ENCODE data around the gene ZMPSTE24.

The ZMPSTE24 gene

DNA sequence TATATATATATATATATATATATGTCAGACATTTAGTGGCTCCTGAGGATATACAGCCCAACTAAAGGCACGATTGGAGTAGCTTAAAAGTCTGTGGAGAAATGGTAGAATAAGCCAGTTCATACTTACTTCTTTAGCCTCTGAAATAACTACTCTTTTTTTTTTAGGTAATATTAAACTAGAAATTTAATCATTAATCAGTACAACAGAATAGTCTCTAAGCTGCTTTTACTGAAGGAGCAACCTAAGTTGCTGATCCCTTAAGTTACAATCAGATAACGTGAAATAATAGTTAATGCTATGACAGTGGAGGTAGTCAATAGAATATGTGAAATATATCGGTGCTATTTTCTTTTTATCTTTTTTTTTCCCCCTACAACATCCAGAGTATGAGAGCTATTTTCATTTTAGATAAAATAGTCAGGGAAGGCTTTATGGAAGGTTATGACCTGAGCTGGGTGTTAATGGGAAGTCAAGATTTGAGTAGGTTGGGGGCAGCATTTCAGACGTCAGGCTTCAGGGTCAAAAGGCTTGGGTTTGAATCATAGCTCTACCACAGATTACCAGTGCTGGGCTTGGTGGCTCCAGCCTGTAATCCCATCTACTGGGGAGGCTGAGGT is 15.6 kb downstream of the ZMPSTE24 start:
- no peak for ATAC-seq
- TF ChIP-seq RARB (CRISPR knock-in tag; IDR thresholded peaks at IDR 0.05) (no peak), ARNTL (CRISPR knock-in tag; IDR thresholded peaks at IDR 0.05; ENCODE audit: borderline replicate concordance, low read depth) (no peak), ISL1 (CRISPR knock-in tag; IDR thresholded peaks at IDR 0.05) (no peak), SNAI2 (CRISPR knock-in tag; IDR thresholded peaks at IDR 0.05) (no peak), ZNF565 (CRISPR knock-in tag; conservative IDR thresholded peaks at IDR 0.05; ENCODE audit: low read depth) (no peak), ZNF8 (CRISPR knock-in tag; IDR thresholded peaks at IDR 0.05) (no peak), GLIS3 (CRISPR knock-in tag; IDR thresholded peaks at IDR 0.05) (no peak), ZFP30 (CRISPR knock-in tag; IDR thresholded peaks at IDR 0.05) (no peak), TCF4 (CRISPR knock-in tag; IDR thresholded peaks at IDR 0.05; ENCODE audit: borderline replicate concordance) (no peak), ZNF70 (CRISPR knock-in tag; IDR thresholded peaks at IDR 0.05) (no peak), BACH2 (CRISPR knock-in tag; IDR thresholded peaks at IDR 0.05; ENCODE audit: borderline replicate concordance) (no peak), CSDC2 (CRISPR knock-in tag; IDR thresholded peaks at IDR 0.05) (no peak), PPARA (CRISPR knock-in tag; IDR thresholded peaks at IDR 0.05; ENCODE audit: borderline replicate concordance) (no peak), ZC3H10 (CRISPR knock-in tag; IDR thresholded peaks at IDR 0.05) (no peak), ZFP3 (CRISPR knock-in tag; IDR thresholded peaks at IDR 0.05) (no peak), TOX (CRISPR knock-in tag; IDR thresholded peaks at IDR 0.05; ENCODE audit: borderline replicate concordance) (no peak), ESRRG (CRISPR knock-in tag; IDR thresholded peaks at IDR 0.05) (no peak)
- TF ChIP-seq, protein P1, sequence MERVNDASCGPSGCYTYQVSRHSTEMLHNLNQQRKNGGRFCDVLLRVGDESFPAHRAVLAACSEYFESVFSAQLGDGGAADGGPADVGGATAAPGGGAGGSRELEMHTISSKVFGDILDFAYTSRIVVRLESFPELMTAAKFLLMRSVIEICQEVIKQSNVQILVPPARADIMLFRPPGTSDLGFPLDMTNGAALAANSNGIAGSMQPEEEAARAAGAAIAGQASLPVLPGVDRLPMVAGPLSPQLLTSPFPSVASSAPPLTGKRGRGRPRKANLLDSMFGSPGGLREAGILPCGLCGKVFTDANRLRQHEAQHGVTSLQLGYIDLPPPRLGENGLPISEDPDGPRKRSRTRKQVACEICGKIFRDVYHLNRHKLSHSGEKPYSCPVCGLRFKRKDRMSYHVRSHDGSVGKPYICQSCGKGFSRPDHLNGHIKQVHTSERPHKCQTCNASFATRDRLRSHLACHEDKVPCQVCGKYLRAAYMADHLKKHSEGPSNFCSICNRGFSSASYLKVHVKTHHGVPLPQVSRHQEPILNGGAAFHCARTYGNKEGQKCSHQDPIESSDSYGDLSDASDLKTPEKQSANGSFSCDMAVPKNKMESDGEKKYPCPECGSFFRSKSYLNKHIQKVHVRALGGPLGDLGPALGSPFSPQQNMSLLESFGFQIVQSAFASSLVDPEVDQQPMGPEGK (CRISPR knock-in tag; IDR thresholded peaks at IDR 0.05; ENCODE audit: borderline replicate concordance), result no peak
- TF ChIP-seq, protein P2, sequence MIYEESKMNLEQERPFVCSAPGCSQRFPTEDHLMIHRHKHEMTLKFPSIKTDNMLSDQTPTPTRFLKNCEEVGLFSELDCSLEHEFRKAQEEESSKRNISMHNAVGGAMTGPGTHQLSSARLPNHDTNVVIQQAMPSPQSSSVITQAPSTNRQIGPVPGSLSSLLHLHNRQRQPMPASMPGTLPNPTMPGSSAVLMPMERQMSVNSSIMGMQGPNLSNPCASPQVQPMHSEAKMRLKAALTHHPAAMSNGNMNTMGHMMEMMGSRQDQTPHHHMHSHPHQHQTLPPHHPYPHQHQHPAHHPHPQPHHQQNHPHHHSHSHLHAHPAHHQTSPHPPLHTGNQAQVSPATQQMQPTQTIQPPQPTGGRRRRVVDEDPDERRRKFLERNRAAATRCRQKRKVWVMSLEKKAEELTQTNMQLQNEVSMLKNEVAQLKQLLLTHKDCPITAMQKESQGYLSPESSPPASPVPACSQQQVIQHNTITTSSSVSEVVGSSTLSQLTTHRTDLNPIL (CRISPR knock-in tag; IDR thresholded peaks at IDR 0.05; ENCODE audit: low read depth), result no peak
- TF ChIP-seq, protein P3, sequence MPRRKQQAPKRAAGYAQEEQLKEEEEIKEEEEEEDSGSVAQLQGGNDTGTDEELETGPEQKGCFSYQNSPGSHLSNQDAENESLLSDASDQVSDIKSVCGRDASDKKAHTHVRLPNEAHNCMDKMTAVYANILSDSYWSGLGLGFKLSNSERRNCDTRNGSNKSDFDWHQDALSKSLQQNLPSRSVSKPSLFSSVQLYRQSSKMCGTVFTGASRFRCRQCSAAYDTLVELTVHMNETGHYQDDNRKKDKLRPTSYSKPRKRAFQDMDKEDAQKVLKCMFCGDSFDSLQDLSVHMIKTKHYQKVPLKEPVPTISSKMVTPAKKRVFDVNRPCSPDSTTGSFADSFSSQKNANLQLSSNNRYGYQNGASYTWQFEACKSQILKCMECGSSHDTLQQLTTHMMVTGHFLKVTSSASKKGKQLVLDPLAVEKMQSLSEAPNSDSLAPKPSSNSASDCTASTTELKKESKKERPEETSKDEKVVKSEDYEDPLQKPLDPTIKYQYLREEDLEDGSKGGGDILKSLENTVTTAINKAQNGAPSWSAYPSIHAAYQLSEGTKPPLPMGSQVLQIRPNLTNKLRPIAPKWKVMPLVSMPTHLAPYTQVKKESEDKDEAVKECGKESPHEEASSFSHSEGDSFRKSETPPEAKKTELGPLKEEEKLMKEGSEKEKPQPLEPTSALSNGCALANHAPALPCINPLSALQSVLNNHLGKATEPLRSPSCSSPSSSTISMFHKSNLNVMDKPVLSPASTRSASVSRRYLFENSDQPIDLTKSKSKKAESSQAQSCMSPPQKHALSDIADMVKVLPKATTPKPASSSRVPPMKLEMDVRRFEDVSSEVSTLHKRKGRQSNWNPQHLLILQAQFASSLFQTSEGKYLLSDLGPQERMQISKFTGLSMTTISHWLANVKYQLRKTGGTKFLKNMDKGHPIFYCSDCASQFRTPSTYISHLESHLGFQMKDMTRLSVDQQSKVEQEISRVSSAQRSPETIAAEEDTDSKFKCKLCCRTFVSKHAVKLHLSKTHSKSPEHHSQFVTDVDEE (CRISPR knock-in tag; IDR thresholded peaks at IDR 0.05), result no peak

DNA sequence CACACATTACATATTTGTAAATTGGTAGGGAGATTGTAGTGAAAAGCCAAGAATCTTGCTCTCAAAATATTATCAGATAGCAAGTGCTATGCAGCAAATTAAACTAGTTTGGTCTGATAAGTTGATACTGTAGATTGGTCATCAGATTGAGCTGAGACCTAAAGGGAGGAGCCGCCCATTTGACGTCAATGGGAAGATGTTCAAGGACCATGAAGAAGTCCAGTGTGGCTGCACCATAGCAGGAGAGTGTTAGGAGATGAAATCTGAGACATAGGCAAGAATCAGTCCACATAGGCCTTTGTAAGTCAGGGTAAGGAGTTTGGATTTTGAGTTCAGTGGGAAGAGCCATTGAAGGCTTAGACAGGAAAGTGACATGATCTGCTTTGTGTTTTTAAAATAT is 16.3 kb downstream of the ZMPSTE24 start:
- no peak for ATAC-seq
- TF ChIP-seq ZFP3 (CRISPR knock-in tag; IDR thresholded peaks at IDR 0.05) (no peak), OSR1 (CRISPR knock-in tag; IDR thresholded peaks at IDR 0.05) (no peak), ISL1 (CRISPR knock-in tag; IDR thresholded peaks at IDR 0.05) (no peak)
- TF ChIP-seq, protein P2 (CRISPR knock-in tag; IDR thresholded peaks at IDR 0.05; ENCODE audit: low read depth), result no peak

DNA sequence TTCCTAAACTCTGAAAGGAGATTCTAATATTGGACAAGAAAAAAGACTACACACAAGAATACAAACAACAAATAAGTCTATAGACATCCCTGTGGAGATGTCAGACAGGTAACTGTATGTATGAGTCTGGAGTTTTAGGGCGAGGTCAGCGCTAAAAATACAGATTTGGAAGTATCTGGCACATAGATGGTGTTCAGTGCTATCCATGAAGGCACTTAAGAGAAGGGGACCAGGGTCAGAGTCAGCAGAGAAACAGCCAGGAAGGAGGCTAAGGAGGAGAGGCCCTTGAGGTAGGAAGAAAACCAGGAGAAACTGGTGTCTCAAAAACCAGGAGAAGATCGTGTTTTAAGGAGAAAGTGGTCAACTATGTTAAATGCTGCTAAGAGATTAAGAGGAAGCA is 18.1 kb downstream of the ZMPSTE24 start:
- TF ChIP-seq, protein P3 (CRISPR knock-in tag; IDR thresholded peaks at IDR 0.05), result no peak
- no peak for TF ChIP-seq ARNTL (CRISPR knock-in tag; IDR thresholded peaks at IDR 0.05; ENCODE audit: borderline replicate concordance, low read depth)
- TF ChIP-seq ZFP3 (CRISPR knock-in tag; IDR thresholded peaks at IDR 0.05), result no peak
- TF ChIP-seq ZC3H10 (CRISPR knock-in tag; IDR thresholded peaks at IDR 0.05), result no peak
- TF ChIP-seq OSR1 (CRISPR knock-in tag; IDR thresholded peaks at IDR 0.05), result no peak
- no peak for TF ChIP-seq ZNF70 (CRISPR knock-in tag; IDR thresholded peaks at IDR 0.05)
- TF ChIP-seq TCF4 (CRISPR knock-in tag; IDR thresholded peaks at IDR 0.05; ENCODE audit: borderline replicate concordance), result no peak
- TF ChIP-seq SNAI2 (CRISPR knock-in tag; IDR thresholded peaks at IDR 0.05), result no peak
- TF ChIP-seq TOX (CRISPR knock-in tag; IDR thresholded peaks at IDR 0.05; ENCODE audit: borderline replicate concordance), result no peak
- no peak for TF ChIP-seq ZNF565 (CRISPR knock-in tag; conservative IDR thresholded peaks at IDR 0.05; ENCODE audit: low read depth)
- TF ChIP-seq CSDC2 (CRISPR knock-in tag; IDR thresholded peaks at IDR 0.05), result no peak
- TF ChIP-seq, protein P2 (CRISPR knock-in tag; IDR thresholded peaks at IDR 0.05; ENCODE audit: low read depth), result no peak
- TF ChIP-seq, protein P4, sequence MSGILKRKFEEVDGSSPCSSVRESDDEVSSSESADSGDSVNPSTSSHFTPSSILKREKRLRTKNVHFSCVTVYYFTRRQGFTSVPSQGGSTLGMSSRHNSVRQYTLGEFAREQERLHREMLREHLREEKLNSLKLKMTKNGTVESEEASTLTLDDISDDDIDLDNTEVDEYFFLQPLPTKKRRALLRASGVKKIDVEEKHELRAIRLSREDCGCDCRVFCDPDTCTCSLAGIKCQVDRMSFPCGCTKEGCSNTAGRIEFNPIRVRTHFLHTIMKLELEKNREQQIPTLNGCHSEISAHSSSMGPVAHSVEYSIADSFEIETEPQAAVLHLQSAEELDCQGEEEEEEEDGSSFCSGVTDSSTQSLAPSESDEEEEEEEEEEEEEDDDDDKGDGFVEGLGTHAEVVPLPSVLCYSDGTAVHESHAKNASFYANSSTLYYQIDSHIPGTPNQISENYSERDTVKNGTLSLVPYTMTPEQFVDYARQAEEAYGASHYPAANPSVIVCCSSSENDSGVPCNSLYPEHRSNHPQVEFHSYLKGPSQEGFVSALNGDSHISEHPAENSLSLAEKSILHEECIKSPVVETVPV (CRISPR knock-in tag; IDR thresholded peaks at IDR 0.05), result no peak
- TF ChIP-seq ISL1 (CRISPR knock-in tag; IDR thresholded peaks at IDR 0.05), result no peak
- no peak for ATAC-seq
